Suppressor macrophage treated with lipopolysaccharide for 4 hours (primary cell): Measurements from ENCODE around the gene VIPR2.

ENCODE experiments used
- DNase-seq: peaks from one replicate; pipeline ENCODE4 v3.0.0-alpha.2; 2020

Gene VIPR2

DNA sequence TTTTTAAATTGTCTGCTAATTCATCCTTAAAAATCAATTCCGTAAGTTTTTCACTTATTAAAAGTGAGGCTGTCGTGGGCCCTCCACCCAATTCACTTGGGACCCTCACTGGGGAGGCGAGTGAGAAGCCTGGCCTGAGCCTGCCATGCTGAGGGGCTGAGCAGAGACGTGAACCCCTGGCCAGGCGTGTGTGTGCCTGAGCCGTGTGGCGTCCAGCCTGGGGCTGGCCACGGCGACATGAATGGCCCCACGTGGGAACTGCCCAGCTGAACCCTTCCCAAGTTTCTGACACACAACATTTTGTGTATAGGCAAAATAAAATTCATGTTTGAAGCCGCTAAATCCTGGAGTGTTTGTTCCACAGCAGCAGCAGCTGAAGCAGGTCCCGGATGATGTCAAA lies 13.0 kb upstream of the VIPR2 start:
- no peak for DNase-seq

DNA sequence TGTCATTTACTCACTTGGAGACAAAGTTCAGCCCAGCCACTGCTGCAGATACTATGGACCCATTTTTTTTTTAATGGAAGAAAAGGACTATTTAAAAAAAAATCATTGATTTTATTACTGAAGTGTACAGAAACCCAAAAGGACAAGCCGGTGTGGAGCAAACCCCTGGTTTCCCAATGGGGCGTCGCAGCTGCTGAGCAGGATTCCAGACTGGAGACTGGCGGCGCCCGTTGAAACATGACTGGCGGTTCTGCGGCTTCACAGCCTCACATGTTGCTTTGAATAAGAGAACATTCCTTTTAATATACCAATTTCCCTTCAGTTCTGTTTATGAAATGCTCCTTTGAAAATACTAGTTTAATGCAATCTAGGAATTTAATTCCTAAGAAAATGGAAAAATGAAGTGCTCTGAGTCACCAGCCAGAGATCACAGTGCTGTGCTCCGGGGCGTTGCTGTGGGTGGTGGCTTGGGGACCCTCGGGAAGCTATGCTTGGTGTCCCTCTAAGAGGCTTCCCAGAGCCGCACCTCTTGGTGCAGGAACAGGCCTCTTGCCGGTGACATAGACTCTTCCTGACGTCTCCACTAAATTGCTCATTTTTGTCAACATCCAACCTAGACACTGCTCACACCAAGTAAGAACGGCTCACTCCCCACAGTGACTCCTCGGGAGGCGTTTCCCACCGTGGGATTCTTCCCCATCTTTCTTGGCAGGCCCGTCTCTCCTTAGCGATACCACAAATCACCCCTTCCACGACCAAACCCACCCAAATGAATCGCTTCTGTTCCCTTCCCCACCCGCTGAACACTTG lies 12.0 kb upstream of the VIPR2 start:
- DNase-seq, result no peak

DNA sequence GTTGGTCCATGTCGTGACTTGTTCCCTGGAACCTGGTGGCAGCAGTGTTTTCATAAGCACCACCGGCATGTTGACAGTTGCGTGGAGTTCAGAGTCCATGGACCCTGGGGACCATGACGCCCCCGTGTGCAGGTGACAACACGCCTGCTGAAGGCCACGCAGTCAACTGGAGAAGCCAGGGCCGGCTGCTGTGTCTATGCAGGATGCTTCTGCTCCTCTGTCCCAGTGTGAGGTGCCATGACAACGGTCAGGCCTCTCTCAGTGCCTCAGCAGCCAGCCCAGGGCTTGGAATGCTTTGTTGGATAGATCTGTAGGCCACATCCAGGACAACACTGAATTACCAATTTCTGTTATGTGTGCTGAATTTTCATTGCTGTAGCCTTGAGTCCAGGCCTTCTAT lies 10.7 kb upstream of the VIPR2 start:
- no peak for DNase-seq

DNA sequence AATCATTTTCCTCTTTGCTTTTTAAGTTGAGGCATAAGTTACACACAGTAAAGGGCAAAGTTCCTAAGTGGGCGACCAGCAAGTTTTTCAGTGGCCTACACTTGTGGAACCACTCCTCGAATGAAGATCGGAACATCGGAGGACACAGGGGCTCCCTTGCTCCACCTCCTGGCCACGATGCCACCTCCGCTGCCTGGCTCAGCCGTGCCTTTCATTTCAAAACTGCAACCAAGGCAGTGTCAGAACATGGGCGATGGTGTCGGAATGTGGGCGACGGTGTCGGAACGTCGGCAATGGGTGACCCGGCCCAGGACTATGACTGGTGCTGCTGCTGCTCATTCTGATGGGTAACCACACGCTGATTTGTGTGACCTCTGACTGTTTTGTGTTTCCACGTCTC lies 9.6 kb upstream of the VIPR2 start:
- DNase-seq, result no peak

DNA sequence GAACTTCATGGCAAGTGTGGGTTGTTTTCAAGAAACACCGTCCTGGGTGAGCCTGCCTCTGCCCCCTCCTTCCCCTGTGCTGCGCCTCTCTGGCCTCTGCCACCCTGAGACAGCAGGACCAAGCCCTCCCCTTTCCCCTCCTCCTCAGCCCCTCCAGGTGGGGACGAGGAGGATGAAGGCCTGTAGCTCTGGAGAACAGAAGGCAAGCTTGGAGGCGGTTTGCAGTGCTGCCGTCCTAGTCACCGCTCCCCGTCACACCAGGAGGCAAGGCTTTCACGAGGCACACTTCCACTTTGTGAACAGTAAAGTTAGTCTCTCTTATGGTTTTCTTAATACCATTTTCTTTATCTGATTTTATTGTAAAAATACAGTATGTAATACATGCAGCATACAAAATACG lies 8.8 kb upstream of the VIPR2 start:
- DNase-seq, result no peak

DNA sequence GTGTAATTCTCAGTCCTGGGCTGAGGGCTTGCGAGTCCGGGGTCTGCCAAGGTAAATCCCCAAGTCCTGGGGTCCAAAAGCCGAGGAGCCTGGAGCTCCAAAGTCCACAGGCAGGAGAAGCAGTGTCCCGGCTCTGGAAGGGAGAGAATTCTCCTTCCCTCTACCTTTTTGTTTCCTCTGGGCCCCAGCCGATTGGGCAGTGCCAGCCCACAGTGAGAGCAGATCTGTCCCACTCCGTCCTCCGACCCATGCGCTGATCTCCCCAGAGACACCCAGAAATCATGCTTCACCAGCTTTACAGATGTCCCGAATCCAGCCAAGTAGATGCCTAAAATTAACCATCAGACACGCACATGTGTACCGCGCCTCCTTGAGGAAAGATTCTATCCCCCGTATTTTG lies 8.1 kb upstream of the VIPR2 start:
- no peak for DNase-seq

DNA sequence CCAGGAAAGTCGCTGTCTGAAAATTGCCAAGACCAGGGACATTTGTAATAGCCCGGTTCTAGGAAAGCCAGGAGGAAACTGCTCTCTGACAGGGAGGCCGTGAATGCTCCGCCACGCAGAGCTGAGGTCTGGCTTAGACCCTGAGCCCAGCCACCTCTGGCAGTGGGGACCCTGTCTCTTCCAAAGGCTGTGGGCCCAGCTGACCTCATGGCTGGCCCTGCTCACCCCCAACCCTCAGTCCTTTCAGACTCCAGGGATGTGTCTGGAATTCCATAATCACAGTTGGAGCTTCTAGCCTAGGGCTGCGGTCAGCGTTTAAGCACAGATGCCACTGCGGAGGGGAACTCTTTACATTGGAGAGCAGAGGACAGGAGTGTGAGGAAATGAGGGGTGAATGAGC lies 6.6 kb upstream of the VIPR2 start:
- no peak for DNase-seq

DNA sequence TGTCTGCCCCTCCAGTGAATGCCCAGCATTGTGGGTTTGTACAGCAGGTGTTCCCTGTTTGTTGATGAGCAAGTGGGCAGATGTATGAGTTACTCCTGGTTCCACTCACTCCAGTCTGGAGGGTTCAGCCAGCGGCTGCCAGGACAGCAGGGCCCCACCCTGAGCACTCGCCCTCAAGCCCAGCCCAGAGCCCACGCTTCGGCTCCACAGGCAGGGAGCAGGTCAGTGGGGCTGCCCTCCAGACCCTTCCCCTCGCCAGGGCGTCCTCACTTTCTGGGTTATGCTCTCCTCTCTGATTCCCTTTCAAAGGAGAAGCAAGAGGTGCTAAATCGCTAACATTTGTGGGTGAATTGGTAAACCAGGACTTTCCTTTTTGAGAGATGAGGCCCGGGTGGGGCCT lies 4.8 kb upstream of the VIPR2 start:
- DNase-seq, result no peak

DNA sequence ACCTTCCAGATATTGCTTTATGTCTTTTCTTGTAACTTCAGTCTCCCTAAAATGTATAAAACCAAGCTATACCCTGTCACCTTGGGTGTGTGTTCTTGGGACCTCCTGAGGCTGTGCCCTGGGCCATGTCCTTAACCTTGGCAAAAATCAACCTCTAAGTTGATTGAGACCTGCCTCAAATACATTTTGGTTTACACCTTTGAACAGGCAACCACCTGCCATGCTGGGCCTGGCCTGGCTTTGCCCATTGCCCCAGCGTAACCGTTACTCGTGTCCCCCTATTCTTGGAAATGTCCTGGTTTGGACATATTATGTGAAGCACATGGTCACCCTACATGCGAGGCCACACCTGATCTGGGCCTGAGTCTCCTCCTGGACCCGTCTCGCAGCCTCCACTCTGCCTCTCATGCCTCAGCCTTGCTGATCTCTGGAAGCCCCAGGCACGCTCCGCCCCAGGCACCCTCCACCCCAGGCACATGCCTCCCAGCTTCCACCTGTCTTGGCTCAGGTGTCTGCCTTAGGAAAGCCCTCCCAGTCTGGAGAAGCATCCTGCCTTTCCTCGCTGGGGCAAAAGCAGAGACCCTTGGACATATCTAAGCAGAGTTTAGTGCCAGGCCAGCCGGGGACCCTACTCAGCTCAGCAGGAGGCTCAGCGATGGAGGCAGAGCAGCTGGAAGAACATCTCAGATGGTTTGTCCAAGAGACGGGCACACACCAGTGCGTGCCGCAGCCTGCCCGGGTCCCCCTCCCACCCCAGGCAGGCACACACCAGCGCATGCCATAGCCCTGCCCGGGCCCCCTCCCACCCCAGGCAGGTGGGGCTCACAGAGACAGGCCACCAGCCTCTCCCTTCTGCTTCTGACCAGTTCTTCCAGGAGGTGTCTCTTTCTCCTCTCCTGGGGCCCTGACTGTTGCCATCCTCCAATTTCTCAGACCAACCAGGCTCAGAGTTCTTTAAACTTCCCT lies 4.0 kb upstream of the VIPR2 start:
- DNase-seq, result no peak

DNA sequence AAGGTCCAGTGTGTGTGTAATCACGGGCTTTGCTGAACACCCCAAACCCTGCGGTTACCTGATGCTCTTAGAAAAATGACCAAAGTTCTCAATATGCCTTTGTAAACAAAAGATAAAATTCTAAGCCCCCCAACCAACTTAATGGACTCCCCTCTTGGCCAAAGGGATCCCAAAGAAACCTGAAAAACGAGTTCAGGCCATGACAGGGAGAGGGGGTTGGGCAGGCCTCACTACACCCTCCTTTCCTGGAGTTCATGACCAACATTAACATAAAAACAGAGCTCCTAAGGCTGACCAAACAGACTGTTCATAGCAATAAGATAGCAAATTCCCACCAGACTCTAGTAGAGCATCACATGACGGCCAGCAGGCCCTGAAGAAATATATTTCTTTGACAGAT lies 3.0 kb upstream of the VIPR2 start:
- DNase-seq, result no peak

DNA sequence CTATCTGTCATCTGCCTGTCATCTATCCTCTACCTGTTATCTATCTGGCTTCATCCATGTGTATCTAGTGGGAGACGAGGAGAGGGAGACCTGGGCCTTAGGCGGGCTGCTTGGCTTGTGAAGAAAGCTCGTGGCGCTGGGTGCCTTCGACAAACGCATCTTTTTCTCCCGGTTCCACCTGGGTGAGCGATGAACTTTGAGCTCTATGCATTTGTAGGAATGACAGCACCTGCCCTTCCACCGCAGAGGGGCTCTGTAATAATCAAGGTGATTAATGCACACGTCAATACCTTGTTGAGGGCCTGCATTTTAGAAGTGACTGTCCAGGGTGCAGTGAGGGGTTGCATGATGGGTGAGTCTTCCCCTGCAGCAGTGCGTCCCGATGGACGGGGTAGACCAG lies 2.6 kb upstream of the VIPR2 start:
- no peak for DNase-seq

DNA sequence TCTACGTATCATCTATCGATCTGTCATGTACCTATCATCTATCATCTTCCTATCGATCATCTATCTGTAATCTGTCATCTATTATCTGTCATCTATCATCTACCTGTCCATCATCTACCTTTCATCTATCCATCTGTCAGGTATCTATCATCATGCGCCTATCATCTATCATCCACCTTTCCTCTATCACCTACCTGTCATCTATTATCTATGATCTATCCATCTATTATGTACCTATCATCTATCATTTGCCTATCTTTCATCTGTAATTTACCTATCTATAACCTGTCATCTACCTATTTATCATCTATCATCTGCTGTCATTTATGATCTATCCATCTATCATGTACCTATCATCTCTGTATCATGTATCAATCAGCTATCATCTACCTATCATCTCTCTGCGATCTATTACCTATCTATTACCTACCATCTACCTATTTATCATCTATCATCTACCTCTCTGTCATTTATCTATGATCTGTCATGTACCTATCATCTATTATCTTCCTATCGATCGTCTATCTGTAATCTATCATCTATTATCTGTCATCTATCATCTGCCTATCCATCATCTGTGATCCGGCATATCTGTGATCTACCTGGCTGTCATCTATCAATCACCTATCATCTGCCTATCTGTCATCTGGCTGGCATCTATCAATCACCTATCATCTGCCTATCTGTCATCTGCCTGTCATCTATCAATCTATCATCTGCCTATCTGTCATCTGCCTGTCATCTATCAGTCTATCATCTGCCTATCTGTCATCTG lies 1.6 kb upstream of the VIPR2 start:
- DNase-seq, result no peak

DNA sequence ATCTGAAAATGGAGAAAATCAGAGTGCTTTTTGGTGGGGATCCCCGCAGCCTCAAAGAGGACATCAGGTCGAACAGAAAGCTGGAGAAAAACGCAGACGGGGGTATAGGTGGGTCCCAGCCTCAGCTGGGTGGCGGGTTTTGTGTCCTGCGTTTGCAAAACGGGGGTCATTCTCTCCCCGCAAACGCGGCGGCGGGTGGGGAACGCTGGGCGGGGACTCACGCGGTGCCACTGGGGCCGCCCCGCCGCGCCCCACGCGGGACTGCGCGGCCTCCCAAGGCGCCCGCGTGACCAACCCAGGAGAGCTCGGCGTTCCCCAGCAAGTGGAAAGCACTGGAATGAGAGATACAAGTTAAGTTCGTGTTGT lies 806 bp upstream of the VIPR2 start:
- no peak for DNase-seq

DNA sequence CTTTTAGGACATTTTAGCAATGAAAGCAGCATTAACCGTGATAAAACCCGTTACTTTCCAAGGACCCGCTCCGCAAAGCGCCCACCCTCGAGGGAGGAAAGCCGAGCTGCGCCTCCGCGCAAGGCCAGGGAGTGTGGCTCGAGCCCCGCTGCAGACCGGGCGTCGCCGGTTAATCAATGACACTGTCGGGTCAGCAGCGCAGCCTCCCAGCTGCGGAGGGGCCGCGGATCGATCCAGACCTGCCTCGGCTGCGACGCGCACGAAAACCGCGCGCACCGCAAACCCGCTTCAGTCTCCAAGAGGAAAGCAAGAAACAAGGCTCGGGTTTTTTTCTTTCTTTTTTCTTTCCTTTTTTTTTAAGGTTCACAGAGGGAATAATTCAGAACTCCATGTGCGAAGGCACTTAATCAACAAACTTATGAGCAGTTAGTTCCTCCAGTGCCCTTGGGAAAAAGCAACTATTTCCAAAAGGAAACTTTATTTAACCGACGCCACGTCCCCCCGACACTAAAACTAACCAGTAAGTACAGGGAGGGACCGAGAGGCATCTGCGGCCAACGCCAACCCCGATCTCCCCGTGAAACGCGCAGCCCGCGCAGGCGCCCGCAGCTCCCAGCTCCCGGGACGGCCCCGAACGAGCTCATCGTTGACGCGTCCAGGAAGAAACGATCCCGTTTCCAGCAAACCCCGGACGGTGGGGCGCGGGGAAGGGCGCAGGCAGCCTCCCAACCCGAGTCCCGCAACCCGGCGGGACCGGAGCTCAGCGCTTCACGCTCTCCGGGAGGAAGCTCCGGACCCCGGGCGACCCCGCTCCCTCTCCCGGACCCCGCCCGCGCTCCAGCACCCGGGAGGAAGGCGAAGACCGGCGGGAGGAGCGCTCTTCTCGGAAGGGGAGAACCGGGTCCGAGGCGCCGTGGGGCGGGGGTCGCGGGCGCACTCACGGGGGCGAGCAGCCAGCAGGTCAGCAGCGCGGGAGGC lies 598 bp downstream of the VIPR2 start:
- no peak for DNase-seq

DNA sequence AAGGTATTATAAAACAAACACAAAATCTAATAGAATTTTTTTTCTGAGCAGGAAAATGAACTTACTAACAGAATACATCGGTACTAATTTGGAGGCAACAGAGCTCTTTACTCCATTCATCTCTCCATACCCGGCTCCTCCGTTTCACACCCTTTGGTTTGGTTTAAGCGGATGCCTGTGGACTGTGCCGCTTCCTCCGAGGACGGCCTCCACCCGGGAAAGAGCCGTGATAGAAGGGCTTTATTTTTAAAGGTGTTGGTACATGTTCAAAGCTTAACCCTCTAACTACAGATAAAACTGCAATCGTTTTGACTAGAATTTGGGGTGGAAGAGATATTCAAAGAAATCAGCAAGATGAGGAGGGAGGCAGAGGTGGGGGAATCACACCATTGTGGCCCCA lies 1.9 kb downstream of the VIPR2 start:
- no peak for DNase-seq

DNA sequence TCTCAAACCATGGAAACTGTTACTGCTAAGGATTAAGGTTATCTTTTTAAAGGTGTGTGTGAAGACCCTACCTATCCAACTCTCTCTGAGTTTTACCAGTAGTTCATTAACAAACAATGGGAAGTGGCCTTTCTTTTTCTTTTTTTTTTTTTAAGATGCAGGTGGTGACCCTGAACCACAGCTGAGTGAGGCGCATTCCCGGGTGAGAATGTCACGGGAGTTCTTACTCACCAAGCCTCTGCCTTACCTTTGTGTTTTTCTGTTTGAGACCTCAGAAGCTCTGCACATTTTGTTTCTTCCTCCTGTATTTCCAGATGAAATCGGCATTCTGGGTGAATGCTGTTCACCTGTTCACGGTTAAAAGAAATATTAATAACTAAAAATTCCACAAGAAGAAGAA lies 2.5 kb downstream of the VIPR2 start:
- no peak for DNase-seq

DNA sequence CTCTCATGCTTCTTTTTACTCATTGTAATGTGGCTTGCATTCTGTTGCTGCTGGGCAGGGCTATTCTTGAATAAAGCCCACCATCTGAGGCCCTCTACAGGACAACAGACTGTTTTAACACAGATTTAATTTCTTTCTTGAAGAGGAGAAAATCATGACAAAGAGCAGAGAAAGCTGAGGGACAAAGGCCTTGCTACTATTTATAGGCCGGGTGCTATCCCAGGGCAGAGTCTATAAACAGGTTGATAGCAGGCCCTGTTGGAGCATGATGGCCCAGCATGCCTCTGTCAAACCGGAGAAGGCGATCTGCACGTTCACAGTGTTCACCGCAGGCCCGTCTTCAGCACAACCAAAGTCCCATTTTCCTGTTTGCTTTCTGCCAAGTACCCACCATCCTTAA lies 3.0 kb downstream of the VIPR2 start:
- no peak for DNase-seq

DNA sequence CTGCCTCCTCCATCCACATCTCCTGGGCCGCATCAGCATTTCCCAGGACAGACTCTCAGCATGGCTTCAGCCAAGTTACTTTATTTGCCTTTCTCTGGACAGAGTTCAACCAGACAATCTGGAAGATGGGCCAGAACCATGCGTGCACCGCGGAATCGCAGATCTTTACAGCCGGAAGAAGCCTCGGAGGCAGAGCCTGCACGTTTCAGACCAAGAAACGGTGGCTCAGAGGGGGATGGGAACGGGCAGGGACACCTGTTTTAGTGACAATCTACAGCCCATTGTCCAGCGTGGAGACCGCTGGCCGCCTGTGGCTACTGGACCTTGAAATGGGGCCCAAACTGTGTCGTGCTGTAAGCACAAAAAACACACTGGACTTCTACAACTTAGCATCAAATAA lies 3.5 kb downstream of the VIPR2 start:
- no peak for DNase-seq

DNA sequence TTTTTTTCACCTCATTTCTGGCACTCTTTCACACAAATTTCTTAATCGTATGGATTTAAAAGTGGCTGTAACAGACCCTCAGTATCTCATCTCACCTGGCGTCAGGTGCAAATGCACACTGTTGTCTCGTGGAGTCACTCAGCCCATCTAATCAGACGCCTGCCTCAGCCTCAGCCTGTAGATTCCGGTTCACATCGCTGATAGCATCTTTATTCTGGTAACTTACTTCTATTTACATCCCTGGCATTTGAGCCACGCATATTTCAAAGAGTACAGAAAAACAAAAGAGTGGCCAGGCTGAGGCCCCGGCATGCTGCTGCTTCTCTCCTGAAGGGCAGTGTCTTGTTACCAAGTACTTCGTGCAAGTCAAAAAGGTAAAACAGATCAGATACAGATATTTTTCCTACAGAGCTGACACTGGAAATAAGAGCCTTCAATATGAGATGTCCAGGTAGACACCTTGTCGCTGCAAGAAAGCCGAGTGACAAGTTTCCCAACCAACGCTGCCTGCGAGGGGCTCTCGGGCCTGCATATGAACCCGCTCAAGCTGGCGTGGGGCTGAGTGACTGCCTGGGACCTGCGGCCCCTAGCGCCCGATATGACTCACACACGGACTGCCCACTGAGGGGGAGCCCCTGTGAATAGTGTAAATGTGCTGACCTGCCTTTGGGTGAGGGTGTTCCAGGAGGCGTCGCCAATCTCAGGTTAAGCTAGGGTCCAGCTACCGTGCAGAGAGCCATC lies 4.3 kb downstream of the VIPR2 start:
- no peak for DNase-seq

DNA sequence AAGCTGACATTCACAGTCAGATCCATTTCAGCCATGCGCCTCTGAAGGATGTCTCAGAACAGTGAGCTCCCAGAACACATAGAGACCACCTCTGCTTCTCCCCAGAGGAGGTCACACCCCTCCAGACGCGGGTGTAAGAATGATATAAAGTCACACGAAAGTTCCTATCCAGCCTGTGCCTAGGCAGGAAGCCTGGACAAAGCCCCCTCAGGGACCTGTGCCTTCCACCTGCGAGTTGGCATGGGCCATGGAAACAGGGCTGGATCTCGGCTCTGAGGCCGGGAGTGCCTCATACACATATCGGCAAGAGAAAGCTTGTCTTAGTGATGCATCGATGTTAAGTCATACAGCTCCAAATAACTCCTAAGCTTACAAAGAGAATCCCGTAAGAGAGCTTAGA lies 5.0 kb downstream of the VIPR2 start:
- DNase-seq, result no peak

DNA sequence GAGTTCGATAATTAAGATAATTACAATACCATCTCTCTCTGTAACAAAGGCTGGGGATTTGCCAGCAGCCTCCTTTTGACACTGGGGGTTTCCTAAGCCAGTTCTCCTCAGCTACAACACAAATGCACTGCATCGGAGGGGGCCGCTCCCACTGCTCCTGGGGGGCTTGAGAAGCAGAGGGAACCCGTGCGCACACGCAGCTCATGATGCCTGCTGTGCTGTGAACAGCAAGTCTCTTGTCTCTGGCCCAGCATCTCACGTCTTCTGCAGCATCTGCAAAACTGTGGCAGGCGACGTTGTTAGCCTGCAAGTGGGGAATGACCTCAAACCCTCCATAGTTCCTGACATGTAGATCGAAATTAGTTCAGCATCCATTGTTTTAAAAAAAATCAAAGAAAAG lies 5.5 kb downstream of the VIPR2 start:
- DNase-seq, result no peak

DNA sequence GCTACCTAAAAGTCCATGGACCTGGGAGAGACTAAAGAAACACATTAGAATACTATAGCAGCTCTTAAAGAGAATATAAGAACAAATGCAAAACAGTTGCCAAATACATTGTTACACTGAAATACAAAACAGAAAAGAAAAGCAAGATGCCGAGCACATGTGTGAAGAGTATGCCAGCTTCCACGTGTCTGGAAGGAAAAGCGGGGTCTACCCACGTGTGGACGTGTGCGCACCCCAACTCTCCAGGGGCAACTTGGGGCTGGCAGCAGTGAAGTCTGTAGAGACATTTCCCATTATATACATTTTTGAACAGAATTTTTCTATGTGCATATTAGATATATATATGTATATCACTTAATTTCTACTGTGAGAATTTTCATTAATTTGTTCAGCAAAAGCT lies 6.2 kb downstream of the VIPR2 start:
- DNase-seq, result no peak
